ENCODE measurements around the gene CUL2. TPM values are rescaled to one million over a fixed set of nuclear protein-coding genes. Genes with fewer than 3 reads are reported as not detected.

Gene CUL2
- total RNA-seq, 4 donors from 2014 or later = 23.2 to 32.0 (median 24.5) TPM

DNA sequence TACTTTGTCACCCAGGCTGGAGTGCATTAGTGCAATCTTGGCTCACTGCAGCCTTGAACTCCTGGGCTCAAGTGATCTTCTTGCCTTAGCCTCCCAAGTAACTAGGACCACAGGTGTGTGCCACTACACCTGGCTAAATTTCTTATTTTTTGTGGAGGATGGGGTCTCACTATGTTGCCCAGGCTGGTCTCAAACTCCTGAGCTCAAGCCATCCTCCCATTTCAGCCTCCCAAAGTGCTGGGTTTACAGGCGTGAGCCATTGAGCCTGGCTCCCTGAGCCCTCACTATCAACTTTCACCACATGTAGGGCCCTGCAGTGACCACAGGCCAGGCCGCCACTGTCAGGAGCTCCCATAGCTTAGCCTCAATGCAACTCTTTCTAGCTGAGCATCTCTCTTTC, 110.2 kb downstream of the CUL2 start:
- TF ChIP-seq, protein P1, sequence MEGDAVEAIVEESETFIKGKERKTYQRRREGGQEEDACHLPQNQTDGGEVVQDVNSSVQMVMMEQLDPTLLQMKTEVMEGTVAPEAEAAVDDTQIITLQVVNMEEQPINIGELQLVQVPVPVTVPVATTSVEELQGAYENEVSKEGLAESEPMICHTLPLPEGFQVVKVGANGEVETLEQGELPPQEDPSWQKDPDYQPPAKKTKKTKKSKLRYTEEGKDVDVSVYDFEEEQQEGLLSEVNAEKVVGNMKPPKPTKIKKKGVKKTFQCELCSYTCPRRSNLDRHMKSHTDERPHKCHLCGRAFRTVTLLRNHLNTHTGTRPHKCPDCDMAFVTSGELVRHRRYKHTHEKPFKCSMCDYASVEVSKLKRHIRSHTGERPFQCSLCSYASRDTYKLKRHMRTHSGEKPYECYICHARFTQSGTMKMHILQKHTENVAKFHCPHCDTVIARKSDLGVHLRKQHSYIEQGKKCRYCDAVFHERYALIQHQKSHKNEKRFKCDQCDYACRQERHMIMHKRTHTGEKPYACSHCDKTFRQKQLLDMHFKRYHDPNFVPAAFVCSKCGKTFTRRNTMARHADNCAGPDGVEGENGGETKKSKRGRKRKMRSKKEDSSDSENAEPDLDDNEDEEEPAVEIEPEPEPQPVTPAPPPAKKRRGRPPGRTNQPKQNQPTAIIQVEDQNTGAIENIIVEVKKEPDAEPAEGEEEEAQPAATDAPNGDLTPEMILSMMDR (IDR thresholded peaks at IDR 0.05; ENCODE audit: low read depth) = no peak

DNA sequence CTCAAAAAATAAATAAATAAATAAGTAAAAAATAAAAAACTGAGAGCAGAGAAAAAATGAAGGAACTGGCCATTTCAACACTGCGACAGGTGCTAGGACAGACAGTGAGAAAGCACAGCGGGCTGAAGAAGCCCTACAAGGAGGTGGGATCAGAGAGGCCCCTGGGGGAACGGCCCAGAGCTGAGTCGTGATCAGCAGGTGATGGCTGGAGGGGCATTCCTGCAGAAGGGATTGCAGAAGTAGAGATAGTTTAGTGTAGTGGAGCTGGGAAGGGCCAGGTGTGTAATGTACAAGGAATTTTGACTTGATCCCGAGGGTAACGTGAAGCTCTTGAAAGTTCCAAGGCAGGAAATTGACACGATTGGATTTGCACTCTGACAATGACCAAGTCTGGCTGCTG, 112.1 kb downstream of the CUL2 start:
- TF ChIP-seq, protein P1 (IDR thresholded peaks at IDR 0.05; ENCODE audit: low read depth) = no peak

DNA sequence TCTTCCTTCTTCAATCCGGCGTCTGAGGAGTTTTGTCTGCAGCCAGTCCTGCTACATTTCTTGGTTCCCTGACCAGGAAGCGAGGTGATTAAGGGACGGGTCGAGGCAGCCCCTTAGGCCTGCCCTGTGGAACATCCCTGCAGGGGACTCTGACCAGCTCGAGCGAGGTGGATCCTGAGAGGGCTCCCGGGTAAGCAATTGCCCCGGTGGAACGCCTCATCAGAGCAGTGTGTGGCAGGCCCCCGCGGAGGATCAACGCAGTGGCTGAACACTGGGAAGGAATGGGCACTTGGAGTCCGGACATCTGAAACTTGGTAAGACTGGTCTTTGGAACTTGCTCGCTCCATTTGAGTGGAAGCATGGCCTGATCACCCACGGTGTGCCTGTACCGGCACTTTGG, 121.0 kb downstream of the CUL2 start:
- TF ChIP-seq, protein P1 (IDR thresholded peaks at IDR 0.05; ENCODE audit: low read depth) = no peak

DNA sequence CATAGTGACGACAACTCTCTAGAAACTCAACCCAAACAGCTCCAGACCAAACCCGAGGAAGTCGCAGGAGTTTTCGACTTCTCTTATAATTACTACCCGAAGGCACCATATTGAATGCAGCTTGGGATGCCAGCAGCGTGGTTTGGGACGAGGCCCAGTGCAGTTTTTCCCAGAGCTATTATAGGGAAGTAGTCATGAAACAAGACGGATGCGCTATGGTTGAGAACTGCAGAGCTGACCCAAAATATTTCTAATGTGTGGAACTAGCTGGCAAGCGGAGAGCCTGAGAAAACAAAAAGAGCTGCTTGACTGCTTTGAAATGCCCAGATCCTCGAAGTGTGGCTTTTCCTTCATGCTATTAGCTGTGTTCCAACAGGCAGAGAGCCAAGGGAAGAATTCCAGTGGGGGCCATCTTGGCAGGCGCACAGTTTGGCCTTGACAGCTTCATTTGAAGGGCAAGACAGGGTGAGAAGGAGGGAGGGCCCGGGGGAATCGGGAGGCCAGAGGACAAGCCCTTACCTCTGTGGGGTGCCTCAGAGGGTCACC, 122.7 kb downstream of the CUL2 start:
- TF ChIP-seq, protein P1 (IDR thresholded peaks at IDR 0.05; ENCODE audit: low read depth) = no peak

DNA sequence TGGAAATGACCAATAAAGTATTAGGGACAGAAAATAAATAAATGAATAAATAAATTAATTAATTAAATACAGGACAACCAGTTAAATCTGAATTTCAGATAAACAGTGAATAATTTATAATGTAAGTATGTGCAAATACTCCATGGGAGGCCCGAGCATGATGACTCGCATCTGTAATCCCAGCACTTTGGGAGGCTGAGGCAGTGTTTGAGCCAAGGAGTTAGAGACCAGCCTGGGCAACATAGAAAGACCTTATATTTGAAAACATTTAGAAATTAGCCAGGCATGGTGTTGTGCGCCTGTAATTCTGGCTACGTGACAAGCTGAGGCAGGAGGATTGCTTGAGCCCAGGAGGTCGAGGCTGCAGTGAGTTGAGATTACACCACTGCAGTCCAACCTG, 123.7 kb downstream of the CUL2 start:
- TF ChIP-seq, protein P1 (IDR thresholded peaks at IDR 0.05; ENCODE audit: low read depth) = no peak

DNA sequence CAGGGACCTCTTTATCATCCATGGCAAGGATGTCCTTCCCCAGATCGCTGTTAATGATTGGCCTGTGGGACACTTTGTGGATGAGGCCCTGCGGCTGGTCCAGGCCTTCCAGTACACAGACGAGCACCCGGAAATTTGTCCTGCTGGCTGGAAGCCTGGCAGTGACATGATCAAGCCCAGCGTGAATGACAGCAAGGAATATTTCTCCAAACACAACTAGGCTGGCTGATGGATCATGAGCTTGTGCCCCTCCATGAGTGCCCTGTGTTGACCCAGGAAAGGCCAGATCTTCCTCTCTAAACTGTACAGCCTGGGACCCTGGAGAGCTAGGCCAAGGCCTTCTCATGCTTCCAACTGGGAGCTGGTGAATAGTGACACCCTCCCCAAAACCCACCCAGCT, 124.1 kb downstream of the CUL2 start:
- TF ChIP-seq, protein P1 (IDR thresholded peaks at IDR 0.05; ENCODE audit: low read depth) = no peak

DNA sequence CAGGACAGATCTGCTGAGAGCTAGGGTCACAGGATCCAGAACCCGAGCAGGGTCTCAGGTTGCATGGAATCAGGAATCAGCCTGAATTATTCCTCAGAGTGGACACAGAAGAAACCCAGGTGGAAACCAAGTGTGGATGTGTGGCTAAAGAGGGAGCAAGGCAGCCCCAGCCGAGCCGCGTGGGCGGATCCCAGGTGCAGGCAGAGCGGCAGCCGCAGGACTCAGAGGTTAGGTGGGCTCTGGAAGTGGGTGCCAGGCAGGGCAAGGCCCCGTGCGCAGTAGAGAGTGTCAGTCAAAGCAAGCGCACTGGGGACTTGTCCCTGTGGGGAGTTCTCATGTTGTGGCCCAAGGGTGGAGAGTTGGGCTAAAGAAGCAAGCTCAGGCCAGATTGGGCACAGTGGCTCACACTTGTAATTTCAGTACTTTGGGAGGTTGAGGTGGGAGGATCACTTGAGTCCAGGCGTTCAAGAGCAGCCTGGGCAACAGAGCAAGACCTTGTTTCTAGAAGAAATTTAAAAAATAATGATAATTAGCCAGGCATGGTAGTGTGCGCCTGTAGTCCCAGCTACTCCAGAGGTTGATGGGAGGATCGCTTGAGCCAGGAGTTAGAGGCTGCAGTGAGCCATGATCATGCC, 125.9 kb downstream of the CUL2 start:
- TF ChIP-seq, protein P1 (IDR thresholded peaks at IDR 0.05; ENCODE audit: low read depth) = no peak

All from subcutaneous adipose tissue (tissue), 4 donors.